ENCODE results near the gene ARHGAP25. TPM values are rescaled to one million over a fixed set of nuclear protein-coding genes. Genes with fewer than 3 reads are reported as not detected.

ARHGAP25 gene
- total RNA-seq, 1 experiment from 2014 or later: 0.27 TPM

- Histone ChIP-seq H3K27ac (ENCODE audit: low read depth, low read length) (no peak overlapping the region), H3K27me3 (ENCODE audit: insufficient read depth, low read length) (no peaks in the 10 kb centered on the region), H3K4me3 (replicated peaks in 1 of 2; ENCODE audit: low read depth in 1 of 2, low read length in 2 of 2) (no peak overlapping the region), H3K4me2 (ENCODE audit: low read length) (no peak overlapping the region), H3K9ac (ENCODE audit: low read length) (no peak overlapping the region), H4K20me1 (ENCODE audit: insufficient read depth) (no peaks in the 10 kb centered on the region), H3K9me3 (ENCODE audit: control insufficient read depth in 1 of 2, insufficient read depth in 1 of 2, low read depth in 1 of 2, low read length in 2 of 2) (no peaks in the 10 kb centered on the region), H3K9me2 (ENCODE audit: insufficient read depth) (no peaks in the 10 kb centered on the region), H3K36me3 (ENCODE audit: control insufficient read depth in 1 of 2, insufficient read depth in 2 of 2, low read length in 2 of 2) (no peaks in the 10 kb centered on the region), H2AFZ (ENCODE audit: low read depth, low read length, poor library complexity, severe bottlenecking) (no peak overlapping the region), H3K4me1 (ENCODE audit: control insufficient read depth in 1 of 2, insufficient read depth in 2 of 2, low read length in 2 of 2) (peaks cover 0 to 3% of the 10 kb centered on the region in 2 experiments; a peak in 1 of 4 replicates), H3K79me2 (ENCODE audit: insufficient read depth, low read length) (no peaks in the 10 kb centered on the region)
- BruUV-seq (replicated peaks): no TSS peak
- no peak for ATAC-seq
- ChIA-PET CTCF (no interaction called here), POLR2A (no interaction called here), RAD21 (ENCODE audit: low non-redundant PET in 1 of 2, low total read pairs in 2 of 2, uncharacterized antibody in 2 of 2, unreplicated experiment in 2 of 2) (no interaction called here)
- no peak for DNase-seq (ENCODE audit: low read depth, low spot score)
- TF ChIP-seq ATF3 (IDR thresholded peaks at IDR 0.05) (no peak), YY1 (IDR thresholded peaks at IDR 0.05; ENCODE audit: extremely low read depth, insufficient replicate concordance, low read depth, low read length) (no peak), MAX (IDR thresholded peaks at IDR 0.05) (no peak), TCF7L2 (IDR thresholded peaks at IDR 0.05; ENCODE audit: borderline replicate concordance, extremely low read depth, insufficient read depth, insufficient read length) (no peak), SRF (IDR thresholded peaks at IDR 0.05; ENCODE audit: low read depth) (no peak), RAD21 (IDR thresholded peaks at IDR 0.05; ENCODE audit: low read depth) (no peak), ZBTB33 (IDR thresholded peaks at IDR 0.05; ENCODE audit: extremely low read depth, insufficient replicate concordance, low read length) (no peak), FOSL1 (IDR thresholded peaks at IDR 0.05; ENCODE audit: low read depth) (no peak), ZNF274 (IDR thresholded peaks at IDR 0.05; ENCODE audit: low read depth, low read length) (no peak), EZH2phosphoT487 (IDR thresholded peaks at IDR 0.05; ENCODE audit: borderline replicate concordance) (no peak), CBX3 (IDR thresholded peaks at IDR 0.05; ENCODE audit: low read depth) (no peak), EZH2 (IDR thresholded peaks at IDR 0.05) (no peak), REST (IDR thresholded peaks at IDR 0.05; ENCODE audit: low read depth) (no peak), ELF1 (IDR thresholded peaks at IDR 0.05; ENCODE audit: borderline replicate concordance, low read depth) (no peak), EGR1 (IDR thresholded peaks at IDR 0.05; ENCODE audit: low read depth) (no peak), SP1 (IDR thresholded peaks at IDR 0.05; ENCODE audit: low read depth) (no peak), JUND (IDR thresholded peaks at IDR 0.05) (no peak)
- intact Hi-C loops (cut with micrococcal nuclease): no loop called here
Observed at GRCh38 chr2:68796295-68796905, 61.8 kb downstream of the ARHGAP25 start.
